Cortex of kidney (tissue), 1 donor: ENCODE measurements around the gene TTF1.

Experiments used
- DNase-seq: peaks from one replicate; lab custom pipeline; 2025; lab: John Stamatoyannopoulos, UW

Gene TTF1, protein sequence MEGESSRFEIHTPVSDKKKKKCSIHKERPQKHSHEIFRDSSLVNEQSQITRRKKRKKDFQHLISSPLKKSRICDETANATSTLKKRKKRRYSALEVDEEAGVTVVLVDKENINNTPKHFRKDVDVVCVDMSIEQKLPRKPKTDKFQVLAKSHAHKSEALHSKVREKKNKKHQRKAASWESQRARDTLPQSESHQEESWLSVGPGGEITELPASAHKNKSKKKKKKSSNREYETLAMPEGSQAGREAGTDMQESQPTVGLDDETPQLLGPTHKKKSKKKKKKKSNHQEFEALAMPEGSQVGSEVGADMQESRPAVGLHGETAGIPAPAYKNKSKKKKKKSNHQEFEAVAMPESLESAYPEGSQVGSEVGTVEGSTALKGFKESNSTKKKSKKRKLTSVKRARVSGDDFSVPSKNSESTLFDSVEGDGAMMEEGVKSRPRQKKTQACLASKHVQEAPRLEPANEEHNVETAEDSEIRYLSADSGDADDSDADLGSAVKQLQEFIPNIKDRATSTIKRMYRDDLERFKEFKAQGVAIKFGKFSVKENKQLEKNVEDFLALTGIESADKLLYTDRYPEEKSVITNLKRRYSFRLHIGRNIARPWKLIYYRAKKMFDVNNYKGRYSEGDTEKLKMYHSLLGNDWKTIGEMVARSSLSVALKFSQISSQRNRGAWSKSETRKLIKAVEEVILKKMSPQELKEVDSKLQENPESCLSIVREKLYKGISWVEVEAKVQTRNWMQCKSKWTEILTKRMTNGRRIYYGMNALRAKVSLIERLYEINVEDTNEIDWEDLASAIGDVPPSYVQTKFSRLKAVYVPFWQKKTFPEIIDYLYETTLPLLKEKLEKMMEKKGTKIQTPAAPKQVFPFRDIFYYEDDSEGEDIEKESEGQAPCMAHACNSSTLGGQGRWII

DNA sequence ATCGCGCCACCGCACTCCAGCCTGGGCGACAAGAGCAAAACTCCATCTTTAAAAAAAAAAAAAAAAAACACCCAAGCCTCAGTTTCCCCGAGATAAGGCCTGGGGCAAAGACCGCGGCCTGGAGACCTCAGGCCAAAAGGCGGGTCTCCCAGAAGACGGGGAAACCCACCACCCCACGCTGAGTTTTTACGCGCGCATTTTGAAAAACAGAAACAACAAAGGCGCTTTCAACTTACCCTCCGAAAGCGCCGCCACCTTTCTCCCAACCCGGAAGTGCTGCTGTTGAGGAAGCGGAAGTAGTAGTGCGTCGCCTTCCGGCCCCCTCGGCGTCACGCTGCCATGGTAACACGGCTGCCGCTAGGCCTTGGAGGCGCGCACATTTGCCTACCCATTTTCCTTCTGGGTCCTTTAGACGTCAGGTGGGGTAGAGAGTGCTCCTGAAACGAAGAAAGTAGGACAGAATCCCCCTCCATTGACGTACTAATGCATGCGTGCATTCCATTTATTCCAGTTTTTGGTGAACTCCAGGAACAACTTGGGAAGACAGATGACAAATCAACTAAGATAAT, at the start of gene TTF1:
Gene TTF1, minus strand, starts transcription at position 287 of the 569 bp plus-strand sequence. CDS start 4,019 bp downstream, outside the sequence.
- DNase-seq, result no peak

DNA sequence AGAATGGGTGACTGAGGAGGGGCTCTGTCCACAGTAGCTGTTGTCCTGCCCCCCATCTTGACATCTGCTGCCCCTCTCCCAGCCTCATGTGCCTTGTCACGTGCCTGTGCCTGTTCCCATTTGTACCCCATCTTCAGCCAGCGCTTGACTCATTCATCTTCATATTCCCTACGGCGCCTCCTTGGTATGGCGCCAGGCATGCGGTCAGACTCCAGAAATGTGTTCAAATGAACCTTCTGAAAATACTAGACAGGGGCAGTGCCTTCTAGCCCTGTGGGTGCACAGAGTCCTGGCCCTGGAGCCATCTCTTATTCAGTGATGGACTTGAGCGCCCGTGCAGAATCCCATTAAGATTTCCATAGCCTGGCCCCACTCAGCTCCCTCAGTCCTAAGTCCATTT, 49.6 kb upstream of the TTF1 start:
- DNase-seq, result no peak

DNA sequence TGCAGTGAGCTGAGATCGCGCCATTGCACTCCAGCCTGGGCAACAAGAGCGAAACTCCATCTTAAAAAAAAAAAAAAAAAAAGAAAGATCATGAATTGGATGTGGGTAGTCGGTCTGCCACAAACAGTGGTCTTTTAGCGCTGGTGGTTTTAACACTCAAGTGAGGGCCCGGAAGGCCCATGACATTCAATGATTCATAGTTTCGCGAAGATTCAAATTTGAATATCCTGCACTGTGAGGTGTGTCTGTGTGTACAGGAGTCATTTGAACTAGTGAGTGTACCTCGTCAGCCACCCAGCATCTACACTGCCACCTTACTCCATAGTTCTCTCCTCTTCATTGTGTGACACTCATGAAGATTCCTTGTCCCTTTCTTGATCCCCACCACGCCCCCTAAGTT, 44.6 kb upstream of the TTF1 start:
- no peak for DNase-seq

DNA sequence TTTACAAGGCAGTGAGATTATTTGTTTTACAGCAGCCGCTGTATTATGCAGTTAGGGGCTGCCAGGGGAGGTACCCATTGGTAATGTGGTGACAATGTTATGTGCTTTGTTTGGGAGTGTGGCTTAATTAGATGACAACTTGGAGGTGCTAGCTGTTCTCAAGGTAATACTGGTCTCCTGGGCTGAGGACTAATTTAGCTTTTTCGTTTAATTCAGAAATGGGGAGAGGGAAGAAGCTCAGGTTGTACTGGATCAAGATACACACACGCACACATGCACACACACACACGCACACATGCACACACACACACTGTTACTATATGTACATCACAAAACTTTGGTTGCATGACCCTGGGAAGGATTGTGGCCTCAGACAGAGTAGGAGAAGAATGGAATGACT, 41.3 kb upstream of the TTF1 start:
- DNase-seq, result no peak

DNA sequence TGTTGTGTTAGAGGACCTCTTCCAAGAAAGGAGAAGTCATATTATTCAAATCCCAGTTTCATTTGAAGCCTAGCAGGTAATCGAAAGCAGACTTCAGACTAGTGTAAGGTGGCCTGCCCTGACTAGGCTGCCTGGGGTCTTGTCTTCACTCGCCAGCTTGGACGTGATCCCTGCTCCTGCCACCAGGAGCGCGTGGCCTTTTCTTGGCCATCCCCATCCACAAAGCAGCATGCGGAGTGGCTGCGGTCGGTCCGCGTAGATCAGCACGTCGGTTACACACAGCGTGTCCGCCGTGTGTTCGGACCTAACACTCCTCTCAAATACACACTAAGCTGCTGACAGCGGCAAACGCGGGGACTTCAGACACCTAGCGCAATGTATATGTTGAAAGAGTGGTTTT, 40.7 kb upstream of the TTF1 start:
- DNase-seq, result no peak

DNA sequence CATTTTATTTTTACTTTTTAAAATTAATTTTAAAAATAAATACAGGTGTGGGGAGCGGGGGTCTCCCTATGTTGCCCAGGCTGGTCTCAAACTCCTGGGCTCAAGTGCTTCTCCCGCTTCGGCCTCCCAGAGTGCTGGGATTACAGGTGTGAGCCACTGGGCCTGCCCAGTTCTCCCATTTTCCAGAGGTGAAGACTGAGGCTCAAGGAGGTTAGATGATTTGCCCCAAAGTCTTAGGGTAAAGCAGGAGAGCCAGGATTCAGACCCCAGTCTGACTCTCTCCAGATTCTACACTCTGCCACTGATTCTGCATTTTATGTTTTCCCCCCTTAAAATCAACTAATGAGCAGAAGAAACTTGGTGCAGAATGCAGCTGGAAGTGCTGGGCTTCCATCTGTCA, 40.2 kb upstream of the TTF1 start:
- no peak for DNase-seq

DNA sequence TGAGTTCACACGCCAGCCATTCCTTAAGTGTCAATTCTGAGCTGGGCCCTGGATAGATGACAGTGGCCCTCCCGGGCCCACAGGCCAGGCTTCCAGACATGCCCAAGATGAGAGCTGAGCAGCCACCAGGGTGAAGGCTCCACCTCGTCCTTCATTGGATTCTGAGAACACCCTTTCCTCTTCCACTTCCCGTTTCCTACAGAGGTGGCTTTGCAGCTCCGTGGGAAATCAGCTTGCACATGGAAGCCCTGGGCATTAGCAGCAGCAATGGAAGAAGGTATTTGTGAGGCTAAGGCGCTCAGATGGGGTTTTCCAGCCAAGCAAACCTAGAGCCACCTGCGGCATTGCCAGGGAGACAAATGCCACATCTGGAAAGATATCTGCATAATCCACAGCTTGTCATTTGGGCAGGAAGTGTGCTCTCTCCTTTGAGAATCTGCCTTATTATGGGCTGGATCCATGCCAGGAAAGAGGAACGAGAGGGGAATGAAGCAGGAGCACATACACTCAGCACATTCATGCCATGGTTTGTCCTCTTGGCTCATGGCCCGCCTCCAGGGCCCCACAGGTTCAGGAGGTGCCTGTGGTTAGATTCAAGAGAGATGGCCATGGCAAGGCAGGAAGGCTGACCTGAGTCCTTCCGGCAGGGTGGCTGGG, 37.4 kb upstream of the TTF1 start:
- no peak for DNase-seq

DNA sequence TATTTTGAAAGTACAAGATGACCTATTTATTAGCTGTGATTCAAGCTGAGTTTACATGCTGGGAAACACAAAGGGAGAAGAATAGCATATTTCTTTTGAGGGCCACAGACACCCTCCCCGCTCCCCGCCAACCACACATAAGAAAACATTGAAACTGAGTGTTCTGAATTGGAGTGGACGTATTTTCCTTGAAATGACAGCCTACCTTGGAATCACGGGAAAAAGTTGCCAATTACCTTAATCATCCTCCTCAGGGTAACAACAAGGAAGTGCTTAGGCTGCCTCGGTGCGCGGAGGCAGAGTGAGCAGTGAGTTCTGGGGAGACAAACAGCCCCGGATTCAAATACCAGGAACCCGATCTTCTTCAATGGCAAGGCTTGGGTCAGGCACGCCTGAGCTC, 34.8 kb upstream of the TTF1 start:
- DNase-seq, result no peak

DNA sequence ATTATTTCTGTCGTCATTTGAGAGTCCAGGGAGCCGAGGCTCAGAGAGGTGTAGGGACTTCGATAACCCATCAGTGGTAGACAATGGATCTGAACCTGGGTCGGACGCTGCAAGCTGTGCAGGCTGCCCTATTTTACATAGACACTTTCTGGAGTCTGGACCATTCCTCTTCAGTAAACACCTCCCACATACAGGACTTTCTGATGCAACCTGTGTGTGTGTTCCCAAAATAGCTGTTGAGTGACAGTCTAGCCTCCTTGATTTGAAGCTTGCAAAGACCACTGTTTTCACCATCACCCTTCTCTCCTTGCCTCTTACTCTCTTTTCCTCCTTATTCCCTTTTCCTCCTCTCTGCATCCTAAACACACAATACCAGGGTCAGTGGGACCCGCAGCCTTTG, 34.1 kb upstream of the TTF1 start:
- no peak for DNase-seq

DNA sequence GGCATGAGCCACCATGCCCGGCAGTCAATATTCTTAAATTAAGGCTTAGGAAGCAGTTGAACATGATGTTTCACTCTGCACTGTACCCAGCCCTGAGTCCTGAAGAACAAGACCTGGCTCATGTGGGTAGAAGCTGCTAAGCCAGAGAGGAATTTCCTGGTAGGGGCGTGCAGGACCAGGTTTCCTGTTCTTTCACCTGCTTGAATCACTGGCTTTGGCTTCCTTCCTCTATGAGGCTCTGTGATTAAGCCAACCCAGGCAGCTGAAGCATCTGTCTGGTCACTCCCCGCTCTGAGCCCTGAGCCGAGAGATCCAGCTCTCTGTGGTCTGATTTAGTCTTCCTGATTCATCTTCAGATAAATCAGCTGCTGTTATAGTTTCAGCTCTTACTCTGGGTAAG, 32.5 kb upstream of the TTF1 start:
- DNase-seq, result no peak

DNA sequence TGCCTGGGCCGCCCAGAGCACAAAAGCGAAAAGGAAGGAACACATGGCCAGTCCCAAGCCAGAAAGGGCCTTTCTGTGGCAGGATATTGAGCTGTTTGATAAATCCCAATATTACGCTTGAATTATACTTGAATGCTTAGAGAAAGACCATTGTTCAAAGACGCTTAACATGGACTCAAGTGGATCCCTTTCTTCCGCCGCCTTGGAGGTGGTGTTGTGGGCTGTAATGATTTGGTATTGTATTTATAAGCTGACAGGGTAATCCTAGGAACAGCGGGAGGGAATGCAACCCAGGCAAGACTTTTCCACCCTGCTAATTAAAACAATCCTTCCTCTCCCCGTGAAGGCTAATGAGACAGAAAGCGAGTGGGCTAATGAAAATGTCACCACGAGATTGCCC, 28.2 kb upstream of the TTF1 start:
- DNase-seq, result no peak

DNA sequence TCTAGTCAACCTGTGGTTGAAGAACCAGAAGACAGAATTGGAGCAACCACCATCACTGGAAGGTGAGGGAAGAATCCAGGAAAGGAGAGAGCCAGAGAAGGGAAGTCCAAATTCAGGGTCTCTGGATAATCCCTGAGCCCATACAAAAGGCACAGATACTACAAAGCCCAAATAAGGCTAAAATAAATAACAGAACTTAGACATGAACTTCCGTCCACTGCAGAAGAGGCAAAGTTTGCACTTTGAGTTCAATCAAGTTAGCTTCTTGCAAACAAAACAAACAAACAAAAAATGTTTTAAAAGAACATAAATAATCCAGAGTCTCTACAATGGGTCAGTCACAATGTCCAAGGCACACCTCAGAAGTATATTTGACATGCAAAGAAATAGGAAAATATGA, 24.4 kb upstream of the TTF1 start:
- no peak for DNase-seq

DNA sequence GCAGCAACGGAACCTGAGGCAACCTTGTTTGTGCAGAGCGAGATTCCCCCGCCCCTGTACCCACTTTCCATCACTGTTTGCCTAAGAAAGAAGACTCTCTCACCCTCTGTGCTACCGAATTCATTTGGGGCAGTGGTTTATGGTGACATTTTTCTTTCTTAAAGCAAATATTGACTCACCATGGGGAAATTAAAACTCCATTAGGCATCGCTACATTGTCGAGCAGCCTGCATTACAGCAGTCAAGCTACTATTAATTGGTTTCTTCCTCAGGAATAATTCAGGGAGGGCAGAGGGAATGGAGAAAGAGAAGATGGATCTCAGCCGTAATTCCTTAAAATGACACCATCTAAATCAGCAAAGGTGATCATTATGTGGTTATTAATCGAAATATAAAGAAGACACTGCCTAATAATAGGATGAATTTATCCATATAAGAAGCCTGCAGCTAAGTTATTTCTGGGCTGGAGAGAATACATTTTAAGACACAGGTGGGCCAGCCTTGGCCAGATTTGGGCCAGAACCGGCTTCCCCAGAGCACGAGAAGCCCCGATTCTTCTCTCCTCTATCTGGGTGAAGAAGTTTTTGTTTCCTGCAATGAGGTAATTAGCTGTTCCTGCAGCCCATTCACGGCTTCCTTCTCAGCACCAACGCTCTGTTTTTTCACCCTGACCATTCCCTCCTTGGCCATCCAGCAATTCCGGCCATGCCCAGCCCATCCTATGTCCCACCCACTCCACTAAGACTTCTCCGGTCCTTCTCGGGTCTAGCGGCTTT, 20.2 kb upstream of the TTF1 start:
- no peak for DNase-seq

DNA sequence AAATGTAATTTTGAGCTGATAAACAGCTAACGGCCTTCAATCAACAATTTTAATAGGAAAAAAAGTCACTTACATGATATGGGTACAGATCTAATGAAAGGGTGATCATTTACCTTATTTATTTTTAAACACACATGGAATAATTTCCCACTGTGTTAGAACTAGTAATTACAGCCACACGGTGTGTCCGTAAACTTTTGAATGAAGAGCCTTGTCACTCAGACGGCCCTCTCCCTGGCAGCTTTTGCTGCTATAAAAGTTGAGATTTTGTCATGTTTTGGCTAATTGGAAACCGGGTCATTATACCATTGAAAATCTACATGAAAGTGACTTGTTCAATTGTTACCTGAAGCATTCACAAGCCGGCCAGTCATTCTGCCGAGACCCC, 19.0 kb upstream of the TTF1 start:
- no peak for DNase-seq

DNA sequence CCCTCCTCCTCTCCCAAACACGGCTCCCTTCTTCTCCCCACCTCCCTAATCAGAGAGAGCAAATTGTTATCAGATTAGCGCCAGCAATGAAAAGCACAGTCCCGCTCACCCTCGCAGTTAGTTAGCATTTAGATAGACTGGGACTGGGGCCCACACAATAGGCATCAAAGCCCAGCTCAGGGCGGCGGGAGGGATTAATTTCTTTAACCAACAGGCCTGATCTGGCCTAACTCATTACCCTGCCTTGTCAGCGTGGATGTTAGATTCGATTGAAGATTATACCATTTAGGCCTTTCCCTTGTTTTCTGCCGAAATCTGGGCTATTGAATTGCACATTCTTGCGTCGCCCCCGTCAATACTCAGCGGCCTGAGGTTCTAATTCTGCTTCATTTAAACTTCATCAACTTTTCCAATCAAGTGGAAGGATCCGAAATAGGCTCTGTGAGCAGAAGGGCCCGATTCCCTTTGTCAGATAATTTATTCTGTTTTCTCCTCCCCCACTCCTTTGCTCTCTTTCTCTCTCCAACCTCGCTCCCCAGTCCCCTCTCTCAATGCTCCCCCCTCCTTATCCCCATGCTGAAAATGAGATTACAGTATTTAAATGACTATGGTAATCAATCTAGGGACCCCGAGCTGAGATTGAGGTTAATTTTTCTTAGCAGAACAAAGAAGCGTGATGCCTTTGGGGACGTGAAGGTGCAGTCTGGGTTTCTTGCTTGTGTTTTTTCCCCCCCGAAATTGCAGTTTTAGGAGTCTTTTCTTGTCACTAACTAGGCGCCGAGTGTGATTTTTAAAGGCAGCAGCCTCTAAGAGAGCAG, 18.4 kb upstream of the TTF1 start:
- DNase-seq, result no peak

DNA sequence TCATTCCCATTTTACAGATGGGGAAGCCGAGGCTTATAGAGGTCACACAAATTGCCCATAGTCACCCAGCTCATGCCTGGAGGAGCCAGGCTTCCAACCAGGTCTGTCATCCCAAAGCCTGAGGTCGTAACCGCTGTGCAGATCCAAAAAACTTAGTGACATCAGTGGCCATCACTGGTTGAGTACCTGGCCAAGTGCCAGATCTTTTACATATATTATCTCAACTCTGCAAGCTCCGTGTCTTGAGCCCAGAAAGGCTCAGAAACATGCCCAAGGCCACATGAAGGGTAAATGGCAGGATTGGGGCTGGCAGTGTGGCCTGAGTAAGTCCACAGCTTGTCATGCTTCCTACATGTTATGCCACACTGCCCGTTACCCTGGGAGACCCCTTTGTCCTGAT, 16.9 kb upstream of the TTF1 start:
- DNase-seq, result no peak

DNA sequence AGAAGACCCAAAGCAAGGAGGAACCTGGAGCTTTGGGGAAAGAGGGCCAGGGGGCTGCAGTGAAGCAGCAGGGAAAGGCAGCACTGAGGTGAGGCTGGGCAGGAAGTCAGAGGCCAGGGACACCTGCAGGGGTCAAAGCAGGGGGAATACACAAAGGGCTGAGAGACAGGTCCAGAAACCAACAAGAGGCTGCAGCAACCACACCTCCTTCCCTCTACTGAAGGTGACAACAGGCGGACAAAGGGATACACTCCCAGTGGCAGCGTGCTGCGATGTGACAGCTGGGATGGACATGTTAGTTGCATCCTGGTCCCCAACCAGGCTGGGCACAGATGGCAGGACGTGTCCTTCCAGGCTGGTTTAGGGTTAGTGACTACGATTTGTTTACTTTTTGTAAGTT, 15.9 kb upstream of the TTF1 start:
- DNase-seq, result no peak

DNA sequence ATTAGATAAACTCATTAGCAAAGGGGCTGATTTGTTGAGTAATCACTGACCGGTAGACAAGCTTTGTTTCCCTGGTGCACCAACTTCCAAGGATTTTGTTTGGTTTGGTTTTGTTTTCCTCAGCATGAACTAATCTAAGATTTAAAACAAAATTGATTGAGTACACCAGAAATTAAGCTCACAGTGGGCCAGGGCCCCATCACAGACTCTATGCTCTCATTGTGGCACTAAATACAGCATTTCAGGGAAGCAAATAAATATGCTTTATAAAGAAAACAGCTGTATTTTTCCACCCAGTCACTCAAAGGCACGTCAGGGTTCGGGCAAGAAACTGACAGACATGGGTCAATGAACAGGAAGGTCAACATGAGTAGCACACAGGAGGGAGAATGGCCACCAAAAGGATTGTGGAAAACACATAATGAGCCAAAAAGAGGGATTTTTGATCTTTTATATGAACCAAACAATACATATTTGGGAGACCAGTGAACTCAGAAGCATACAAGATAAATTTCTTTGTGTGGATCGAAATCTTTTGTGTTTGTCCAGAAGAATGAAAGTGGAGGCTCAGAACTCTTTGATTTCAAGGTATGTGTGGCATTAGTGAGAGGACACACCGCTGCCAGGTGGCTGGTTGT, 12.2 kb upstream of the TTF1 start:
- no peak for DNase-seq

DNA sequence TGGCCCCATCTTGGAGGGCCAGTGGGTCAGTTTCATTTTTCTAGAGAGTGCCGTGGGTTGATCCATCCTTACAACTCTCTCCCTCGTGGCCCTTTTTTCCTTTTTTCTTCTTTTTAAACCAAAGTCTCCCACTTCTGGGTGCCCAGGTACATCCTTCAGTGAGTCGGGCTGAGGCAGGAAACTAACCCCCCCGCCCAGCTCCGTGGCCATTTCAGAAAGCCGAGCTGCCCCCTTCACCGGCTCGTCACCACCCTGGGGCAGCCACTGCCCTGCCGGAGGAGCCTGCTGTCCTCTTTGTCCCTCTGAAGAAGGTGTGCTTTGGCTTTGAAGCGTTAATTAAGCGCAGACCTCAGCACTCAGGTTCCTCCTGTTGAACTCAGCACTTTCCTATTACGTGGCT, 8.5 kb upstream of the TTF1 start:
- DNase-seq, result no peak

DNA sequence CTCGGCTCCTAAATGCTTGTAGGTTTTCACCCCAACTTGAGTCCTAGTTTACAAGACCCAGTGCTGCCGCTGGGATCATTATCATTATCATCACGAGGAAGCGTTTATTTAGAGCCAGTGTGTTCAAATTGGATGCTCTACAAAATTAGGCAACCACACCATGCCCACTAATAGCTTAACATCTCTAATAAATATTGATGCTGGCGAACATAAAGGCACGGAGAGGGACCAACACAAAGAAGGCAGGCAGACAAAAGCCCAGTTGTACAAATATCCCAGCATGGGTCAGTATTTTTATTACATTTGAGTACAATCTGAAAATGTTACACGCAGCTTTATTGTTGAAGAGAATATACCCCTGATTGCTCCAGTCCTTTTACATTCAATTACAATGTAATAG, 8.1 kb upstream of the TTF1 start:
- no peak for DNase-seq
